NT2/D1 (cell line): ENCODE measurements around the gene ARID1B.

Experiments used
- SUZ12 ChIP-seq: IDR thresholded peaks from 2 replicates; pipeline ENCODE4 v1.6.1; 2011; ENCODE audit not compliant: insufficient read length, insufficient read depth; ENCODE audit errors: extremely low read depth
- YY1 ChIP-seq: IDR thresholded peaks from 2 replicates; pipeline ENCODE4 v1.6.1; 2011; ENCODE audit not compliant: insufficient read length, insufficient read depth
- ZNF274 ChIP-seq: IDR thresholded peaks from 2 replicates; pipeline ENCODE4 v1.6.1; 2011; ENCODE audit warnings: mild to moderate bottlenecking, low read depth, low read length

- no peak for TF ChIP-seq YY1
- TF ChIP-seq ZNF274 = no peak
- TF ChIP-seq SUZ12 = no peak
These were observed 283.3 kb downstream of the ARID1B start for GRCh38 chr6:157060440-157060952.
